ENCODE results near the gene DHODH.
"Not testable (repeated sequence)": the region's sequence is repeated elsewhere in the genome, so short reads cannot be mapped to it uniquely, and the experiment has no call there.

Gene DHODH

DNA sequence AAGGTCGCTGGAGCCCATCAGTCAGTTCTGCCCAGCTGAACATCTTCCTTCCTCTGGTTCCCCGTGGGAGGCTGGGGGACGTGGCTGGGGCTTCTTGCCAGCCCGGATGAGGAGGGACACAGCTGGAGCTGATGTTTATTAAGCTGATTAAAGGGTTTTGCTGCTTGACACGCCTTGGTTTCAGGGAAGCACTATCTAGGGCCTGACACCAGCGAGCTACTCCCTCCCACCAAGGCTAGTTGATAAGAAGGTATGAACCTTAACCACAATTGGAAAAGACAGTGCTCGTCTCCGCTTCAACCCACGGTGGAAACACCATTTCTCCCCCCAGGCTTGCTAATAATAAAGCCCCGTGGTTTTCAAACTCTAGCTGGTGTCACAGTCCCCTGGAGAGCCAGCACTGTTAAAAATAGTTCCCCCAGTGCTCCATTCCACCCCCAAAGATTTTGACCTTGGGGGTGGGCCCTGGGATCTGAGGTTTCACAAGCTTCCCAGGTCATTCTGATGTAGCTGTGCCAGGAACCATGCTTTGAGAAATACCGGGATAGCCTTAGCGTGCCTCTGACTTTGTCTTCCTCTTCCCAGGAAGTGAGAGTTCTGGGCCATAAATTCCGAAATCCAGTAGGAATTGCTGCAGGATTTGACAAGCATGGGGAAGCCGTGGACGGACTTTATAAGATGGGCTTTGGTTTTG, 5.5 kb downstream of the DHODH start:
- DNase-seq: no peak

DNA sequence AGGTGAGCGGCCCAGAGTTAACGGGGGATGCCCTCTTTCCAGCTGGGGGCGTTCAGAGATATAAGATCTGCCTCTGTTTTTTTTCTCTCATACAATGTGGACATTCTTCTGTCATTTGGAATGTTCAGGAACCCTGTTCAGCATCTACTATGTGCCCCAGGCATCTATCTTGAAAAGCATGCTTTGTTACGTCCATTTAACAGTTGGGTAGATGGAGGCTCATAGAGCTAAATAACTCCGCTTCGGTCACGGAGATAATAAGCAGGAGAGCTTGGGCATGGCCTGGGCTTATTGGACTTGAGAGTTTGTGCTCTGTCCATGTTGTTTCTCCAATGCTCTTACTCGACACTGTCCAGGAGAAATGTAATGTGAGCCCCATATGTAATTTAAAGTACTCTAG, 6.1 kb downstream of the DHODH start:
- no peak for DNase-seq

DNA sequence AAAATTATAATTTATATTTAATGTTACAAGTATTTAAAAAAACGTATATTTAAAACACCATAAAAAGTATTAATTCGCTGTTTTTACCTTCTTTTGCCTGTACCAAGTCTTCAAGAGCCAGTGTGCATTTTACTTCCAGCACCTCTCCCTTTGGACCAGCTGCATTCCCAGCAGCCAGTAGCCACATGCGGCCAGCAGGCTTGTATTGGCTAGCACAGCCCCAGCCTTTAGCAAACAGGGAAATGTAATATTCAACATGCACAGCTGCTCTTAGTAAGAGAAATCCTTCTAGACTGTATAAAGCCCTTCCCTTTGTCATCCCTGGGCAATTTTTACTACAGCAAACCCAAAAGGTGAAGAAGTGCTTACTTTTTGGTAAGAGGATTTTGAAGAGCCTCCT, 6.6 kb downstream of the DHODH start:
- no peak for DNase-seq

DNA sequence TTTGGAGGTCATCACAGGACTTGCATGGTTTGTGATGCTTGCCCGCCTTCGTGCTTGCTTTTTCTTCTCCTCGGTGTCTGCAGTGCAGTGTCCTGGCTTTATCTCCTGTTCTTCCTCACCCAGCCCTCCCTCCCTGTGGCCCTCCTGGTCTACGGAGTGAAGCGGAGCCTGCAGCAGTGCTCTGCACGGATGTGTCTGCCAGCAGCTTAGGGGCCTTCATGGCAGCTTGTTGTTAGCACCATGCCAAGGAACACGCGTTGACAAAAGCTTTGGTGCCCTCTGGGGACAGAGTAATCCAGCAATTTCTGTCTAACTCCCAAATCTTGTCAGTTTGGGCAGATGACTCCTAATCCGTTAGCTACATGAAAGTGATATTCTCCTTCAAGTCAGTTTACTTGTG, 9.9 kb downstream of the DHODH start:
- DNase-seq: no peak

DNA sequence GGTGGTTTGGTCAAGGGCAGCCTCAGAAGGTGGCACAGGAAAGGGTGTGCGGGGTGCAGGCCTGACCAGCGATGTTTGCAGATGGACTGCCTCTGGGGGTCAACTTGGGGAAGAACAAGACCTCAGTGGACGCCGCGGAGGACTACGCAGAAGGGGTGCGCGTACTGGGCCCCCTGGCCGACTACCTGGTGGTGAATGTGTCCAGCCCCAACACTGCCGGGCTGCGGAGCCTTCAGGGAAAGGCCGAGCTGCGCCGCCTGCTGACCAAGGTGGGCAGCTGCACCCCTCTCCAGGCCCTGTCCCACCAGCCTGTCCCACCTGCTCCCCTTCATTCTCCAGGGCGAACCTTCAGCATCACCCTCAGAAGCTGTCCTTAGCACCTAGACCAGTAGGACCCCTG, 12.5 kb downstream of the DHODH start:
- DNase-seq: no peak

DNA sequence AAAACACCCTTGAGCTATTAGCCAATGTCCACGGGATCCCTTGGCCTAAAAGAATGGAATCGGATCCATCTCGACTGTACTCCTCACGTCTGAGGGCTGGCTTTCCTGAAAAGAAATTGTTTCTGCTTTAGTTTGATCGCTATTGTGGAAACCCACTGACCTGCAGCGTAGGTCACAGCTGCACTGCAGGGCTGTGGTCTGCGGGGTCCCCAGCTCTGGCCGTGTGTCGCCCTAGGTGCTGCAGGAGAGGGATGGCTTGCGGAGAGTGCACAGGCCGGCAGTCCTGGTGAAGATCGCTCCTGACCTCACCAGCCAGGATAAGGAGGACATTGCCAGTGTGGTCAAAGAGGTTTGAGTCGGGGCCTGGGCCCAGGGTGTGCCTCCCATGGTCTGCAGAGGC, 13.6 kb downstream of the DHODH start:
- DNase-seq: no peak

DNA sequence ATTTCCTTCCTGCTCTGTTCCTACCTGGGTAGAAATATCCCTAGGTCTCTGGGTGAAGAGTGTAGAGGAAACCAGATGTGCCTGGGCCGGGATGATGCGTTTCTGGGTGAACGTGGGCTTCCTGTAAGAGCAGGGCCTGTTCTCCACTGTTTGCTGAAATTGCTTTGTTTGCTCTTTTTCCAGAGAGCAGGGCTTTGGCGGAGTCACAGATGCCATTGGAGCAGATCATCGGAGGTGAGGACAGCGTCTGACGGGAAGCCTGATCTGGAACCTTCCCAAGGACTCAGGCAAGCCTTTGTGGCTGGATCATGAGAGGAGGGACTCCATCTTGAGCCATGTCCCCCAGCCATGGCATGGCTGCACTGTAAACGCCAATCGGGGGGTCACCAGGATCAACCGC, 15.4 kb downstream of the DHODH start:
- DNase-seq: no peak

DNA sequence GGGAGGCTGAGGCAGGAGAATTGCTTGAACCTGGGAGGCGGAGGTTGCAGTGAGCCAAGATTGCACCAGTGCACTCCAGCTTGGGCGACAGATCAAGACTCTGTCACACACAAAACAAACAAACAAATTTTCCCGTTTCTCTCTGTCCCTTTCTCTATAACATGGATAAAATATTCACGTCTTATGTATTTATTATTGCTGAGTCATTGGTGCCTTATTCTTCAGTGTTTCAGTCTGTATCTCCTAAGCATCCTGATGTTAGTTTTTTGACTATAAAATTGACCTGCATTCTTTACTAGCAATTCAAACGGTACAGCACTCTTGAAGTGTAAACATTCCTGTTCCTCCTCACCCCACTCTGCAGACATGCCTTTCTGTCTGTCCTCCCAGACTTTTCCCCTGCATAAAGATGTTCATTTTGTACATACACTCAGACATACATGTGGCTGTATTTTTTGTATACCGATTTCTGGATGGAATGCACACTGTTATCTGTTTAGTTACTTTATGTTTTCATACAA, 16.4 kb downstream of the DHODH start:
- no peak for DNase-seq

DNA sequence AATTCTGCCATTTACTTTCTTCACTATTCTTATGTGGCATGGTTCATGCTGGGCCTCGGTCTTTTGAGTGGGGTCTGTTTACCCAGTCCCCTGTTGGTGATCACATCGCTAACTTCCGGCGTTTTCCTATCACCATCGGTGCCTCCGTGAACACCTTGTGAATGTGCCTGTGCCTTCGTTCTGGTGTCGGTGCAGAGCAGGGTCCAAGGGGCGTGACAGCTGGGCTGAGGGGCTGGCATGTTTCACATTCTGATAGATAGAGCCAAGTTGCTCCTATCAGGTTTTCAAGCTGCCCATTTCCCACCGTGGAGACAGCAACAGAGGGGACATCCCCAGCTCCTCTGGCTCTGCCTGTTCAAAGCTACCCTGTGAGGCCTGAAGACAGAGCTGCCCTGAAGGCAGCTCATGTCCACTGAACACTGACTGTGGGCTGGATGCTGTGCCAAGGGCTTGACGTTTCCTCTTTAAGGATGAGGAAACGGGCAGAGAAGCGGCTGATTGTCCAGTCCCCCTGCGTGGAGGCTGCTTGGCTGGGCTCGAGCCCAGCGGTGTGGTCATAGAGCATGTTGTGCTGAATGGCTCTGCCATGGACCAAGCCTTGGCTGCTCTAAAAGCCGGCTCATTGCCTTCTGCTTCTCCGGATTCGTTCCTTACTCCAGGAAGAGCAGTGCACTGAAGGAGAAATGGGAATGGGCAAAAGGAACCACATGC, 17.0 kb downstream of the DHODH start:
- no peak for DNase-seq

DNA sequence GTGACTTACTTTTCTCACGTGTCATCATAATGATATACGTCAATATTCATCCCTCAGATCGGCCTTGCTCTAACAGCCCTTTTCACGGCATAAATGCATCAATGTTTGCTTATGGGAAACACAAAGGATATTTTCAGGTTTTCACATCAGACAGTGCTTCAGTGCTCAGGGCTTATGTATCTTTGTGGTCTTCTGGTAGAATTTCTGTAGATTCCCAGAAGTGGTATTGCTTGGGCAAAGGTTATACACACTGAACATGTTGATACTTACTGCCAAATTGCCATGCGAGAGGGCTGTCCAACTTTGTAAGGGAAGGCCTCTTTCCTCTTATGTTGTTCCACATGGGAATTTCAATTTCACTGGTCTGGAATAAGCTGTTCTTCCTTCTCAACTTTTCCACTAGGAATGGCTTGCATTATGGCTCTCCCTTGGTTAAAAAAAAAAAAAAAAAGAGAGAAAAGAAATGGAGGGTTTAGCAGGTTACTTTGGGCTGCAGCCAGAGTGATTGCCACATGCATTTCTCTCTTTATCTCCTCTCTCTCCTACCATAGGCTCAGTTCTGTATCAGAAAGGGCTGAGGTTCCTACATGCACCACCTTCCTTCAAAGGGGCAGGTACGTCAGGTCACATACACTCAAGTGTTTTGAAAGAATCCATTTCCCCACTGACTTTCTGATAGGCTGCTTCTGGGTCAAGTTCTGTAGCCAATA, 19.3 kb downstream of the DHODH start:
- DNase-seq: no peak

DNA sequence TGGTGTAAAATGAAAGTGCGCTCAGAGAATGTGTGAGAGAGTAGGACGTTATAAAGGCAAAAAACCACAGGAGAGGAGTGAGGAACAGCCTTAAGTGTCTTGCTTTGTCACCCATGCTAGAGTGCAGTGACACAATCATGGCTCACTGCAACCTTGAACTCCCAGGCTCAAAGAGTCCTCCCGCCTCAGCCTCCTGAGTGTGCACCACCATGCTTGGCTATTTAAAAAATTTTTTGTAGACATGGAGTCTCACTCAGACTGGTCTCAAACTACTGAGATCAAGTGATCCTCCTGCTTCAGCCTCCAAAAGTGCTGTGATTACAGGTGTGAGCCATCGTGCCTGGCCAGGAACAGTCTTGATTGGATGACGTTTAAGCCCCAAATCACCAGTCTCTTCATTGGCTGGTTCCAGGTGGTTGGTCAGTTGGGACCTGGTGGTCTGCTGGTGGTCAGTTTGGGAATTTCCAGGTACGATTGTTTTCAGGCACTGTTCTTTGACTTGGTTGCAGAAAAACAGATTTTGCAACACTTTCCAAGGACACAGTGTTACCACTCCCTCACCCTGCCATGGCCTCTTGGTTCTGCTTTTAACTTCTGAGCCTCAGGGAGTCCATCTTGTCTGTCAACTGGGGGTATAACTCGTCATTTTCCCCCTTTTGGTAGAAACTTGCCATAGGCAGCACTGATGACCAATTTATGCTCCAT, 21.2 kb downstream of the DHODH start:
- DNase-seq: no peak

DNA sequence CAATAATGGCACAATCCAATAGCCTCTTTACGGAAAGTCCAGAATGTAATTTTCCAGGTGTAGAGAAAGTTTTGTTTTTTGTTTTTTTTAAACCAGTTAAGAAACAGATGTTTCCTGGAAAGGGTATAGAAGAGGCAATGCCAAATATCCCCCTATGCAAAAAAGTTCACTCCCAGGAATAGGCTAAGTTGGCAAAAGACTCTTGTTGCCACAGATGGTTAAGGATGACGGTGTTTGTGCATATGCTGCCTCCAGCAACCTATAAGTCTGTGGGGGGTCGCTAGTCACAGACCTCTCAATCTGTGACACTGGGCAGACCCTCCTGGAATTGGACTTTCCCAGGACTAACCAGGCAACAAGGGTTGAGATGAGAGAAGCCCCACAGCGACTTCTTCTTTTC, 24.9 kb downstream of the DHODH start:
- no peak for DNase-seq

DNA sequence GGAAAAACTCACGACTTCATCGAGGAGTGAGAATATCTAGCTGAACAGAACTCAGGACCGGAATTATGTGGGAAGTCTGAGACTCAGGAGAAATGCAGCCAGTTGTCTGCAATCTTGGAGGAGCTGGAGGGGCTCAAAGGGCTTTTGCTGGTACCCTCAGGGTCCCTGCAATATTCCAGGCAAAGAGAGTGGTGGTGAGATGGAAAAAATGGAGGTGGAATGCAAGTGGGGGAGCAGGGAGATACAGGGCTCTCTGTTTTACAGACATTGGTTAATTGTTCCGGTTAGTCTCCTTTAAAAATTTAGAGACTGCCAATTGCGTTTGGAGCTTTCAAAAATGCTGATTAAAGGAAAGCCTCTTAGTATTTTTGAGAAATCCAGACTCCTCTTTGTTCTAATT, 27.6 kb downstream of the DHODH start:
- no peak for DNase-seq

DNA sequence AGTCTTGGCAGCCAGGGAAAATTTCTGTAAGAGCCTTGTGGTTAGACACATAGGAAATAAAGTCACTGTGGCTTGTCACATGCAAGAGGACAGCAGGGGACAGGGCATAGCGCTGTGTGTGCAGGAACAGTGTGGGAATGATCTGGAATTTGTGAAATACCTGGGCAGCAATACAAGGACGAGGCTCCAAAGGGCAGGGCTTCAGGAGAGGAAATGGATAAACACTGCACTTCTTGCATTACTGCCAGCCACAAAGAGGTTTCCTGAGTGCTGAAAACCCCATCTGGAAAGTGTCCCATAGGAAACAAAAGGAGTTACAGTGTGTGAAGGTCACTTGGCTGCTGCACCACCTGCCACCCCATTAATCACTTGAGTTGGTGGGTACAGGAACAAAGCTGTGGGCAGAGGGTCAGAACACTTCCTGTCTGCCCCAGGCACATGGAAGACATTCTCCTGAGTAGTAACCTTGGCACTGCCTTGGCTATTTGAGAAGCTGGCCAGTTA, 33.7 kb downstream of the DHODH start:
- DNase-seq: no peak

DNA sequence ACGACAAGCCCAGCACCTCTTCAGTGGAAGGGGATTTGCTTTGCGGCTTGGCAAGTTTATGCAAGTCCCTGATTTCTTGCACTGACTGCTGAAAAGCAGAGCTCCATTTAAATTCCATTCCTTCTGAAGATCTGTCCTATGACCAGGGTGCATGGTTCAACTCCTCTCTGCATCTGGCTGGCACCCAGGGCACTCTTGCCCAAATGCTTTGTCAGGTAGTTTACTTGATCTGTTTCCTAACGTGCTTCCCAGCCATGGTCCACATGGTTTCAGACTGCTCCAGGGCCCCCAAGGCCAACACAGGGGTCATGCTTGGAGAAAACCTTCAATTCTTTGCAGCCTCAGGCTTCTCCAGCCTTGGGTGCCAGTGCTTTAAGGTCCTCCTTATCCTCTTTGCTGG, 34.5 kb downstream of the DHODH start:
- DNase-seq: no peak

DNA sequence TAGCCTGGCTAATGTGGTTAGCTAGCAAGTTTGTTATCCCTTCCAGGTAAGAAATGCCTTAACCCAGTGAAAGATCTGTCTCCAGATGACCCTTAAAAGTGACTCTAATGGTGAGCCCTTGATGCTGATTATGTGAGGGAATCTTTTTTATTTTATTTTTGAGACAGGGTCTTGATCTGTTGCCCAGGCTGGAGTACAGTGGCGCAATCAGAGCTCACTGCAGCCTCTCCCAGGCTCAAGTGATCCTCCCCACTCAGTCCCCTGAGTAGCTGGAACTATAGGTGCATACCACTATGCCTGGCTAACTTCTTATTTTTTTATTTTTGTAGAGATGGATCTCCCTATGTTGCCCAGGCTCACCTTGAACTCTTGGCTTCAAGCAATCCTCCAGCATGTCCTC, 35.0 kb downstream of the DHODH start:
- no peak for DNase-seq

DNA sequence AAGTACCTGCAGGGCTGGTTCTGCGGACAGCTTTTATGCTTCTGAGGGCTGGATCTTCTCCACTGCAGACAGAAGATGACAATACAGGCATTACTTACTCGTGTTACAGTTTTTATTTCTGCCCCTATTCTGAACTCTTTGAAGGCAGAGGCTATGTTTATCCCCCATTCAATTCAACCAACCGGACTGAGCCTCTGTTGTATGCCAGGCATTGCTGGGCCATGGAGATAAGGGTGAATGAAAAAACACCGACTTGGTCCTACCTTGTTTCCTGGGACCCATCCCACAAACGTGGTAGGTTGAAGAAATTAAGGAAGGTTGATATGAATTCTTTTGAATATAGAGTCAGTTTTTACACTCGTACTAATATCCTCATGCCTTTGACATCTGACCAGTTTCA, 35.8 kb downstream of the DHODH start:
- no peak for DNase-seq

DNA sequence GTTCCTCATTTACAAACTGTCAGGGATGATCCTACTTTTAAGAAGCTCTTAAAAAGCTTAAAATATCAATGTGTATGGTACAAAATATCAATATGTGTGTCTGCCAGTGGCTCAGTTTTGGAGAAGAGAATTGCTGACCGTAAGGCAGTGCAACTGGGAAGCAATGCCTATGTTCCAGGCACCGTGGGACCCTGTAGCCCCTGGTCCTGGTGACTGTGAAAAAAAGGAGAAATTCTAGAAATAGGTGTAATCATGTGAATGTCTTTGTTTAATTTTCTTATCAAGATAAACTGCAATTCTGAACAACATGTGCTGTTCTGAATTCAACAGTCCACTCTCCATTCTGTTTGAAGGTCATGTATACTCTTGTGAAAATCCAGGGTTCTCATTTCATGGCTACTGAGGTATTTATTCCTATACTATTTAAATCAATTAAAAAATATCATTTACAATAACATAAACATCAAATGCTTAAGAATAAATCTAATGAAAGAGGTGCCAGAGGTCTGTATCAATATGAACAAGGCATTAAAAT, 36.3 kb downstream of the DHODH start:
- DNase-seq: no peak

DNA sequence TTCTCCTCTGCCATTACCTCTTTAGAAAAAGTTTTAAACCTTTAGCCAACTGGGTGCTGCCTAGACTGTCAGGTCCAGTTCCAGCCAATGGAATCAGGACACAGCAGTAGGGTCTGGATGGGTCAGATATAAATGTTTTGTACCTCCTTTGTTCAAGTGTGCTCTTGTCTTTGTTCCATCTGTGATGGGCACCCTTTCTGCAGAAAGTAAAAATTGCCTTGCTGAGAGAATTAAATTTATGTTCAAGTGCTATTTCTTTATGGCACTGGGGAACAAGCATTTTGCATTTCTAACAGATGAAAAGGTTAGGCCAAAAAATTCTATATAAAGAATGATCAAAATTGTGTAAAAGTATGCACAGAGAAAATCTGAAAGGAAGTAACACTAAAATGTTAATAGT, 40.6 kb downstream of the DHODH start:
- DNase-seq: no peak

DNA sequence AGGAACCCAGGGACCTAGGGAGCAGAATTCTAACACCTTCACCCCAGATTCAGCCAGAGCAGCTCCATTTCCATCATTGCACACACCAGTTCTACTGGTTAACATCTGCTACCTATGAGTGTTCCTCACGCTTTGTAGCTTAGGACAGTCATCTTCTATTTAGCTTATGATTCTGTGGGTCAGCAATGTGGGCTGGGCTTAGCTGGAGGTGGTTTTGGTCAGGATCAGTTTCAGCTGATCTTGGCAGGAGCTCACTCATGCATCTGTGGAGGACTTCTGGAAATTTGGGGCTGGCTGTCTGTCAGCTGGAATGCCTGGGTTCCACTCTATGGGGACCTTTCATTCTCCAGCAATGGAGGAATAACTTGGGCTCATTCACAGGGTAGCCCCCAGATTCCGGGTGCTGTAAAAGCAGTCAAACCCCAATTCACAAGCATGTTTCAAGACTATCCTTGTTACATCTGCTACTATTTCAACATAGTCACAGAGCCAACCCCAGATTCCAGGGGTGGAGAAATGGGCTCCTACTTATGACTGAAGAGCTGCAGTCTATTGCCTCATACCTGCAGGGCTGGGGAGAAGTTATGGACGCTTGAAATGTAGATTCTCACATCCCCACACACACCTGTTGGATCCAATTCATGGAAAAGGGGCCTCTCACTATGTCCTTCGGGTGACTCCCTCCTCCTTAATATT, 42.4 kb downstream of the DHODH start:
- DNase-seq: no peak

DNA sequence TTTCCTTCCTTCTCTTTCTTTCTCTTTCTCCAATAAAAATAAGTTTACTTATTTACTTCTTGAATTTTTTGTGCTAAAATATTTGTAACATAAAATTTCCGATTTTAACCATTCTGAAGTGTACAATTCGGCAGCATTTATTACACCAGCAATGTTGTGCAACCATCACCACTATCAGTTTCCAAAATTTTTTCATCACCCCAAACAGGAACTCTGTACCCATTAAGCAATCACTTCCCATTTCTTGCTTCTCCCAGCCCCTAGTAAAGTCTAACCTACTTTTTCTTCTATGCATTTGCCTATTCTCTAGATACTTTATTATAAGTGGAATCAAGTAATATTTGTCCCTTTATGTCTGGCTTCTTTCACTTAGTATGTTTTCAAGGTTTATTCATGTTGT, 43.3 kb downstream of the DHODH start:
- DNase-seq: no peak

DNA sequence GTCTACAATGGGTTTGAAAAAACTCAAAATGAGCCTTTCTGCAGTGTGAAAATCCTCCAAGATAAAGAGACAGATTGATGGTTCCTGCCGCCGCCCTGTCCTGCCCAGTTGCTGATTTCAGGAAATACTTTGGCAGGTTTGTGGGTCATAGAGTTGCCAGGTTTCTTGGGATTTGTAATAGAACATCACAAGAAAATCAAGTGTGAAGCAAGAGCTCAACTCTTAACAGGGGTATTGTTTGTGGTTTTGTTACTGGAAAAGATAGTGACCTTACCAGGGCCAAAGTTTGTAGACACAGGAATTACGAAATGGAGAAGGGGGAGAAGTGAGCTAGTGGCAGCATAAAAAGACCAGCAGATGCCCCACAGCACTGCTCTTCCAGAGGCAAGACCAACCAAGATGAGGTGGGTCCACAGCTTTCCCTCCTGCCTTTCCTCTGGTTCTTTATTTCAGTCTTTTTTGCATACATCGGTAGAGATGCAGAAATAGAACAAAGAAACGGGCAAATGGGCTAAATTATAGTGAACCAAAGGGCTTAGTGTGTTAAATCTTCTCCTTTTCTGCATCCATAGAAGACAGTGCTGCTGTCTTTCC, 45.8 kb downstream of the DHODH start, which contains the start of gene HP:
HP (plus strand) TSS at position 252 of the 594 bp plus-strand sequence; CDS start at position 400, 148 bp downstream.
- not testable (repeated sequence) for DNase-seq
